Parathyroid adenoma (tissue), 2 donors: Measurements from ENCODE around the gene ZNF814.

Source experiments
- H2AFZ ChIP-seq: fragments of 300-600 bp; sonication (generic); one replicate; pipeline ENCODE4 v1.7.0; 2017; ENCODE audit warnings: antibody characterized with exemption, mild to moderate bottlenecking
- H3K27ac ChIP-seq: fragments of 300-600 bp; sonication (generic); one replicate; pipeline ENCODE4 v1.7.0; 2017
- H3K27me3 ChIP-seq: fragments of 300-600 bp; sonication (generic); one replicate; pipeline ENCODE4 v1.7.0; 2017; ENCODE audit warnings: low read length; ENCODE audit not compliant: control insufficient read depth, insufficient read depth
- H3K36me3 ChIP-seq: fragments of 300-600 bp; sonication (generic); one replicate; pipeline ENCODE4 v1.7.0; 2017; ENCODE audit warnings: low read length; ENCODE audit not compliant: control insufficient read depth, insufficient read depth
- H3K4me1 ChIP-seq: fragments of 300-600 bp; sonication (generic); one replicate; pipeline ENCODE4 v1.7.0; 2017; ENCODE audit warnings: control low read depth
- H3K4me2 ChIP-seq: fragments of 300-600 bp; sonication (generic); one replicate; pipeline ENCODE4 v1.7.0; 2017; ENCODE audit warnings: low read length
- H3K4me3 ChIP-seq: fragments of 300-600 bp; sonication (generic); one replicate; pipeline ENCODE4 v1.7.0; 2017; ENCODE audit warnings: low read depth, low read length
- H3K79me2 ChIP-seq: fragments of 300-600 bp; sonication (generic); one replicate; pipeline ENCODE4 v1.7.0; 2017; ENCODE audit warnings: control low read depth
- H3K9ac ChIP-seq: fragments of 300-600 bp; sonication (generic); one replicate; pipeline ENCODE4 v1.7.0; 2017; ENCODE audit warnings: mild to moderate bottlenecking
- H3K9me3 ChIP-seq: fragments of 300-600 bp; sonication (generic); one replicate; pipeline ENCODE4 v1.7.0; 2017; ENCODE audit warnings: low read length; ENCODE audit not compliant: control insufficient read depth
- CTCF ChIP-seq: fragments of 300-600 bp; sonication (generic); IDR thresholded peaks from one replicate; pipeline ENCODE4 v1.7.0; 2017; ENCODE audit warnings: antibody characterized with exemption, mild to moderate bottlenecking
- donor health status: primary hyperparathyroidism.

The ZNF814 gene

DNA sequence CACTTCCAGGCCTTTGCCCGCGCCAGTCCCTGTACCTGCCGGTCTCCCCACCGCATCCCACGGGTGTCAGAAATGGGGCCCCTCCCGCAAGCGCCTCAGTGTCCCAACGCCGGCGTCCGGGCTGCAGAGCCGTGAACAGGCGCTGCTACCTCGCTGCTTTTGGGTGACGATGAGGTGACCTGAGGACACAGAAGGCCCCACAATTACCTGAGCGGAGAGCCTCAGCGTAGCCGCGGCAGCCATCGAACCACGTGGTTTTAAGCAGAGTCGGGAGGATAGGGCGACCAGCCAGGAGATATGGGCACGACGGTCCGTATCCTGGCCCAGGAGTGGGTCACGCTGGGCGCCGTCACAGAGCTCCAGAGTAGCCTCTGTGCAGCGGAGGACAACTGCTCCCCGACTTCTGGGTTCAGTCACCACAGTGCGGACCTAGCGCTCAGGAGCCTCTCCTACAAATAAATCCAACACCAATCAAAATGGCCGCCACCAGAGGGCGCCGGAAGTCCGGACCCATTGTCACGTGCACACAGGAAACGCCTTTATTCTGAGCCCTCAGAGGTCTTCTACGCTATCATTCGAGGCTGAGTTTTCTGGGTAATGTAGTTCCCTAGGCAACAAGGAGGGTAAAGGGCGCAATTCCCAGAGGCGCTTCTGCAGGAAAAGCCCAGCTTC, at the start of gene ZNF814:
Gene ZNF814, minus strand, starts transcription at position 478 of the 672 bp plus-strand sequence. Its CDS starts 235 bp downstream, at position 243.
- H3K79me2 ChIP-seq: peaks cover 24% of the 10 kb centered on the region
- no peaks in the 10 kb centered on the region for H3K9me3 ChIP-seq
- no peaks in the 10 kb centered on the region for H3K36me3 ChIP-seq
- TF ChIP-seq CTCF: peak; percentile 85
- peaks cover 6% of the 10 kb centered on the region for H3K4me1 ChIP-seq
- H3K27ac ChIP-seq: peak within 1 kb of the TSS; percentile 77
- peak within 1 kb of the TSS; percentile 39 for H3K9ac ChIP-seq
- no peaks in the 10 kb centered on the region for H3K27me3 ChIP-seq
- H2AFZ ChIP-seq: peak within 1 kb of the TSS; percentile 92
- H3K4me2 ChIP-seq: peak within 1 kb of the TSS; percentile 88
- peak within 1 kb of the TSS; percentile 73 for H3K4me3 ChIP-seq

DNA sequence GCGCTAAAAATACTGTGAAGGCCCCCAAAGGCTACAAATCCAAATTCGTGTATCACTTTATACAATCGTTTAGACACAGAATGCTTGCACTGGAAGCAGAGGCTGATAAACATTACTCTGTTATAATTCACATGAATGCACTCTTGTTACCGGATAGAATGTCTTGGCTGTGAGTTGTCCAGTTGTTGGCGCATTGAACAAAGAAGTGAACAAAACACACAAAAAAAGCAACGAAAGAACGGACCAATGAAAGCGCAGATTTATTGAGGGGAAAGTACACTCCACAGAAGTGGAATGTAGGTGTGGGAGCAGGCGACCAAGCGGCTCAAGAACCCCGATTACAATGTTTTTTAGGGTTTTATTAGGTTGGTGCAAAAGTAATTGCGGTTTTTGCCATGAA, 46.9 kb upstream of the ZNF814 start:
- Histone ChIP-seq H3K79me2 (peaks cover 2% of the 10 kb centered on the region), H3K36me3 (no peaks in the 10 kb centered on the region), H3K4me3 (peak overlapping the region; percentile 92), H3K27ac (no peak overlapping the region), H3K4me2 (no peak overlapping the region), H3K27me3 (no peaks in the 10 kb centered on the region), H3K4me1 (no peaks in the 10 kb centered on the region), H3K9me3 (no peaks in the 10 kb centered on the region), H3K9ac (no peak overlapping the region), H2AFZ (no peak overlapping the region)
- TF ChIP-seq CTCF: no peak

GRCh38 chr19:57934820-57935665, 46.2 kb upstream of the ZNF814 start, which contains the start of gene ZNF418:
ZNF418 (minus strand) TSS chr19:57935402; CDS start chr19:57933822, 1,580 bp downstream.
- H3K27me3 ChIP-seq: no peaks in the 10 kb centered on the region
- H3K79me2 ChIP-seq: peaks cover 2% of the 10 kb centered on the region
- H3K36me3 ChIP-seq: no peaks in the 10 kb centered on the region
- TF ChIP-seq CTCF: no peak
- H3K4me2 ChIP-seq: peak within 1 kb of the TSS; percentile 85
- H3K4me1 ChIP-seq: no peaks in the 10 kb centered on the region
- H3K9ac ChIP-seq: no peak within 1 kb of the TSS
- H3K4me3 ChIP-seq: peak within 1 kb of the TSS; percentile 92
- H2AFZ ChIP-seq: peak within 1 kb of the TSS; percentile 70
- H3K9me3 ChIP-seq: no peaks in the 10 kb centered on the region
- peak within 1 kb of the TSS; percentile 47 for H3K27ac ChIP-seq

DNA sequence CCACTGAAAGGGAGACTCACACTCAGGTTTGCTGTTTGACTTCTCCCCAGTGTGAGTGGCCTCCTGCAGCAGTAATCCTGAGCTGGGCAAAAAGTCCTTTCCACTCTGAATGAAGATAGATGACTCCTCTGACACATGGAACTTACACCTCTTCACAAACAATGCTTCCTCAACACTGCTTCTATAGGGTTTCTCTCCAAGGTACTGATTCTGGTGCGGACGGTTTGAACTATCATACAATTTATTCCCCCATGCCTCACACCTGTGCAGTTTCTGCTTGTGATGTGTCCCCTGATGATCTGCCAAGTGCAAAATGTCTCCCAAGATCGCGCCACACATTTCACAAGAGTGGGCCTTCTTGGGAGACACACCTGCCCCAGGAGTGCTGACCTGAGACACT, 38.8 kb upstream of the ZNF814 start:
- Histone ChIP-seq H3K4me1 (no peaks in the 10 kb centered on the region), H3K4me3 (no peak overlapping the region), H3K9ac (no peak overlapping the region), H3K79me2 (no peaks in the 10 kb centered on the region), H3K27me3 (no peaks in the 10 kb centered on the region), H3K4me2 (no peak overlapping the region), H2AFZ (no peak overlapping the region), H3K36me3 (no peaks in the 10 kb centered on the region), H3K9me3 (no peaks in the 10 kb centered on the region), H3K27ac (no peak overlapping the region)
- no peak for TF ChIP-seq CTCF
